Measurements from ENCODE around the gene ERC2. TPM values are rescaled to one million over a fixed set of nuclear protein-coding genes. Genes with fewer than 3 reads are reported as not detected.
A peak's percentile ranks its signal among the peaks of the same experiment; 100 is the strongest.

ERC2 gene
- total RNA-seq, 1 donor from 2014 or later, result 7.4 TPM

GRCh38 chr3:55551644-55552043 is 916.6 kb downstream of the ERC2 start:
- Histone ChIP-seq H3K4me2 (ENCODE audit: low read length) (no peak overlapping the region), H3K27ac (ENCODE audit: low read depth, low read length) (no peak overlapping the region), H3K27me3 (ENCODE audit: insufficient read depth, low read length) (no peaks in the 10 kb centered on the region), H3K4me1 (ENCODE audit: insufficient read depth, low read length) (no peaks in the 10 kb centered on the region), H3K9me3 (ENCODE audit: insufficient read depth, low read depth, low read length) (no peaks in the 10 kb centered on the region), H2AFZ (ENCODE audit: low read depth, low read length) (no peak overlapping the region), H3K36me3 (ENCODE audit: insufficient read depth, low read length) (no peaks in the 10 kb centered on the region), H3K9ac (ENCODE audit: low read length) (no peak overlapping the region), H3K79me2 (ENCODE audit: insufficient read depth, low read length) (no peaks in the 10 kb centered on the region), H3K4me3 (ENCODE audit: insufficient read depth, low read depth, low read length) (no peak overlapping the region), H4K20me1 (ENCODE audit: insufficient read depth, low read length) (no peaks in the 10 kb centered on the region)
- H3K9me3 Mint-ChIP-seq (ENCODE audit: unreplicated experiment), result no peaks in the 10 kb centered on the region
- peaks cover 5% of the 10 kb centered on the region for H3K27me3 Mint-ChIP-seq (ENCODE audit: low read depth, unreplicated experiment)
- TF ChIP-seq, protein P1, sequence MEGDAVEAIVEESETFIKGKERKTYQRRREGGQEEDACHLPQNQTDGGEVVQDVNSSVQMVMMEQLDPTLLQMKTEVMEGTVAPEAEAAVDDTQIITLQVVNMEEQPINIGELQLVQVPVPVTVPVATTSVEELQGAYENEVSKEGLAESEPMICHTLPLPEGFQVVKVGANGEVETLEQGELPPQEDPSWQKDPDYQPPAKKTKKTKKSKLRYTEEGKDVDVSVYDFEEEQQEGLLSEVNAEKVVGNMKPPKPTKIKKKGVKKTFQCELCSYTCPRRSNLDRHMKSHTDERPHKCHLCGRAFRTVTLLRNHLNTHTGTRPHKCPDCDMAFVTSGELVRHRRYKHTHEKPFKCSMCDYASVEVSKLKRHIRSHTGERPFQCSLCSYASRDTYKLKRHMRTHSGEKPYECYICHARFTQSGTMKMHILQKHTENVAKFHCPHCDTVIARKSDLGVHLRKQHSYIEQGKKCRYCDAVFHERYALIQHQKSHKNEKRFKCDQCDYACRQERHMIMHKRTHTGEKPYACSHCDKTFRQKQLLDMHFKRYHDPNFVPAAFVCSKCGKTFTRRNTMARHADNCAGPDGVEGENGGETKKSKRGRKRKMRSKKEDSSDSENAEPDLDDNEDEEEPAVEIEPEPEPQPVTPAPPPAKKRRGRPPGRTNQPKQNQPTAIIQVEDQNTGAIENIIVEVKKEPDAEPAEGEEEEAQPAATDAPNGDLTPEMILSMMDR (IDR thresholded peaks at IDR 0.05; ENCODE audit: insufficient read depth, low read depth, low read length), result no peak
- TF ChIP-seq EZH2 (IDR thresholded peaks at IDR 0.05; ENCODE audit: insufficient read depth, low read length), result no peak
- H3K4me3 Mint-ChIP-seq (ENCODE audit: unreplicated experiment), result no peak overlapping the region
- H3K4me1 Mint-ChIP-seq (ENCODE audit: low read depth, unreplicated experiment), result peaks cover 5% of the 10 kb centered on the region
- no peak overlapping the region for H3K27ac Mint-ChIP-seq (ENCODE audit: unreplicated experiment)
- no peak for DNase-seq (ENCODE audit: low read depth)
- no peaks in the 10 kb centered on the region for H3K36me3 Mint-ChIP-seq (ENCODE audit: low read depth, unreplicated experiment)
- FAIRE-seq, result no peak

- H3K79me2 ChIP-seq (ENCODE audit: insufficient read depth, low read length), result no peaks in the 10 kb centered on the region
- no peak for FAIRE-seq
- Mint-ChIP-seq H3K27ac (ENCODE audit: unreplicated experiment) (no peak overlapping the region), H3K27me3 (ENCODE audit: low read depth, unreplicated experiment) (peaks cover 12% of the 10 kb centered on the region), H3K36me3 (ENCODE audit: low read depth, unreplicated experiment) (no peaks in the 10 kb centered on the region), H3K9me3 (ENCODE audit: unreplicated experiment) (no peaks in the 10 kb centered on the region), H3K4me3 (ENCODE audit: unreplicated experiment) (no peak overlapping the region), H3K4me1 (ENCODE audit: low read depth, unreplicated experiment) (no peaks in the 10 kb centered on the region)
- TF ChIP-seq, protein P1 (IDR thresholded peaks at IDR 0.05; ENCODE audit: insufficient read depth, low read depth, low read length), result peak; percentile 24
- no peak for TF ChIP-seq EZH2 (IDR thresholded peaks at IDR 0.05; ENCODE audit: insufficient read depth, low read length)
- no peak overlapping the region for H3K4me3 ChIP-seq (ENCODE audit: insufficient read depth, low read depth, low read length)
- H3K4me2 ChIP-seq (ENCODE audit: low read length), result no peak overlapping the region
- no peaks in the 10 kb centered on the region for H4K20me1 ChIP-seq (ENCODE audit: insufficient read depth, low read length)
- no peak for DNase-seq (ENCODE audit: low read depth)
- H3K36me3 ChIP-seq (ENCODE audit: insufficient read depth, low read length), result no peaks in the 10 kb centered on the region
- H3K9me3 ChIP-seq (ENCODE audit: insufficient read depth, low read depth, low read length), result no peaks in the 10 kb centered on the region
- H3K27ac ChIP-seq (ENCODE audit: low read depth, low read length), result no peak overlapping the region
- no peak overlapping the region for H3K9ac ChIP-seq (ENCODE audit: low read length)
- no peaks in the 10 kb centered on the region for H3K27me3 ChIP-seq (ENCODE audit: insufficient read depth, low read length)
- H3K4me1 ChIP-seq (ENCODE audit: insufficient read depth, low read length), result no peaks in the 10 kb centered on the region
- no peak overlapping the region for H2AFZ ChIP-seq (ENCODE audit: low read depth, low read length)
These were observed 919.1 kb downstream of the ERC2 start for GRCh38 chr3:55549177-55549576.

DNA sequence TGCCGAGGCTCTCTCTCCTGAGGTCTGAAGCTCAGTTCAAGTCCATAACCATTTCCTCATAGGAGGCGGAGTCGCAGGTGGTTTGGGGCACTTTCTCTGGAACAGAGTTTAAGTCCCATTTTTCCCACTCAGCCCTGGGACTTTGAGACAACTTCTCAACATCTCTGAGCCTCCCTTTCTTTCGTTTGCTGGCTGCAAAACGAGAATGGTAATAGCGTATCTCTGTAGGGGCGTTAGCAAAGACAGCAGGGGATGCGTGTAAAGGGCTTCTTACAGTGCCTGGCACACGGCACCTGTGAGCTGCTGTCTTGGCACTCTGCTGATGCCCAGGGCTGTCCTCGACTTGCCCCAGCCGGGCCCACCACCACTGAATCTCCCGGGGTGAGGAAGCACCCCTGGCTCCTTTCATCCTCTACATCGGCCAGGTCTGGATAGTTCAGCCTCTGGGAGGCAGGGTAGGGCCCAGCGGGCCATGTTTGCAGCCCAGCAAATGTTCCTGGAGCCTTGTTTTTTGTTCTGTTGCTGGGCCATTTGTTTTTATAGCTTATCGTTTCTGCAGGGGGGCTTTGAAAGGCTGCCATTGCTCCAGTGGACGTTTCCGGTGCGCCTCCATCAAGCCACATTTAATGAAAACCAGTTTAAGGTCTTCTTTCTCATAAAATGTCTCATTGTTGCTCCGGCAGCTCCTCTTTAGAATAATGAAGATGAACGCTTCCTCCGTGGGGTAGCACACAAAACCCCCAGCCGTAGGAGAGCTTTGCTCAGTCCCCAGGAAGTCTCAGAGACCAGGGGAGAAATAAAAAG is 921.2 kb downstream of the ERC2 start:
- no peaks in the 10 kb centered on the region for H3K79me2 ChIP-seq (ENCODE audit: insufficient read depth, low read length)
- no peak overlapping the region for H3K27ac Mint-ChIP-seq (ENCODE audit: unreplicated experiment)
- H3K4me2 ChIP-seq (ENCODE audit: low read length), result no peak overlapping the region
- DNase-seq (ENCODE audit: low read depth) (no peak), FAIRE-seq (no peak)
- H3K27me3 ChIP-seq (ENCODE audit: insufficient read depth, low read length), result no peaks in the 10 kb centered on the region
- TF ChIP-seq, protein P1 (IDR thresholded peaks at IDR 0.05; ENCODE audit: insufficient read depth, low read depth, low read length), result no peak
- TF ChIP-seq EZH2 (IDR thresholded peaks at IDR 0.05; ENCODE audit: insufficient read depth, low read length), result no peak
- H3K27ac ChIP-seq (ENCODE audit: low read depth, low read length), result no peak overlapping the region
- no peaks in the 10 kb centered on the region for H4K20me1 ChIP-seq (ENCODE audit: insufficient read depth, low read length)
- no peaks in the 10 kb centered on the region for H3K36me3 ChIP-seq (ENCODE audit: insufficient read depth, low read length)
- H3K36me3 Mint-ChIP-seq (ENCODE audit: low read depth, unreplicated experiment), result peaks cover 1% of the 10 kb centered on the region
- H3K4me3 Mint-ChIP-seq (ENCODE audit: unreplicated experiment), result no peak overlapping the region
- H3K4me1 ChIP-seq (ENCODE audit: insufficient read depth, low read length), result no peaks in the 10 kb centered on the region
- no peaks in the 10 kb centered on the region for H3K4me1 Mint-ChIP-seq (ENCODE audit: low read depth, unreplicated experiment)
- peaks cover 2% of the 10 kb centered on the region for H3K9me3 Mint-ChIP-seq (ENCODE audit: unreplicated experiment)
- H3K27me3 Mint-ChIP-seq (ENCODE audit: low read depth, unreplicated experiment), result peaks cover 17% of the 10 kb centered on the region
- H3K9ac ChIP-seq (ENCODE audit: low read length), result no peak overlapping the region
- H3K9me3 ChIP-seq (ENCODE audit: insufficient read depth, low read depth, low read length), result no peaks in the 10 kb centered on the region
- no peak overlapping the region for H2AFZ ChIP-seq (ENCODE audit: low read depth, low read length)
- no peak overlapping the region for H3K4me3 ChIP-seq (ENCODE audit: insufficient read depth, low read depth, low read length)

All from astrocyte (in vitro differentiated cells and primary cell).